Trophoblast cell (in vitro differentiated cells and primary cell): ENCODE data around the gene ELL2.

ENCODE experiments used
- DNase-seq, 2 donors: peaks; one replicate each; pipeline ENCODE4 v3.0.0-alpha.2; 2016
- H2AFZ ChIP-seq: 2 replicates; pipeline ENCODE4 v1.6.1; 2013; ENCODE audit warnings: low read length, moderate library complexity, mild to moderate bottlenecking; ENCODE audit not compliant: insufficient read depth, poor library complexity
- H2AK5ac ChIP-seq: 2 replicates; pipeline ENCODE4 v1.6.1; 2013; ENCODE audit warnings: mild to moderate bottlenecking, low read length
- H2BK120ac ChIP-seq: 2 replicates; pipeline ENCODE4 v1.6.1; 2013; ENCODE audit warnings: low read length, mild to moderate bottlenecking, moderate library complexity; ENCODE audit not compliant: insufficient read depth, poor library complexity
- H2BK12ac ChIP-seq: 2 replicates; pipeline ENCODE4 v1.6.1; 2013; ENCODE audit warnings: mild to moderate bottlenecking, low read length, moderate library complexity
- H2BK5ac ChIP-seq: 2 replicates; pipeline ENCODE4 v1.6.1; 2013; ENCODE audit warnings: low read length, low read depth, moderate library complexity, mild to moderate bottlenecking; ENCODE audit not compliant: poor library complexity
- H3K14ac ChIP-seq: 2 replicates; pipeline ENCODE4 v1.6.1; 2013; ENCODE audit warnings: mild to moderate bottlenecking, low read length
- H3K18ac ChIP-seq: 2 replicates; pipeline ENCODE4 v1.6.1; 2013; ENCODE audit warnings: mild to moderate bottlenecking, low read length
- H3K23ac ChIP-seq: 2 replicates; pipeline ENCODE4 v1.6.1; 2013; ENCODE audit warnings: low read length
- H3K27ac ChIP-seq: 2 replicates; pipeline ENCODE4 v1.5.1; 2013; ENCODE audit warnings: low read depth, mild to moderate bottlenecking, inconsistent platforms, low read length, moderate library complexity
- H3K27me3 ChIP-seq: 2 replicates; pipeline ENCODE4 v1.6.1; 2013; ENCODE audit warnings: inconsistent platforms, mild to moderate bottlenecking, low read length, moderate library complexity; ENCODE audit not compliant: insufficient read depth
- H3K36me3 ChIP-seq, 2 experiments: 1 replicate in 1 of 2; 2 replicates in 1 of 2; pipeline ENCODE4 v1.6.1; 2013; ENCODE audit warnings: low read length in 2 of 2, mild to moderate bottlenecking in 2 of 2, moderate library complexity in 1 of 2; ENCODE audit not compliant: insufficient read depth in 2 of 2, control insufficient read depth in 1 of 2
- H3K4ac ChIP-seq: 2 replicates; pipeline ENCODE4 v1.6.1; 2013; ENCODE audit warnings: low read depth, mild to moderate bottlenecking, low read length, moderate library complexity
- H3K4me1 ChIP-seq, 2 experiments: 1 replicate in 1 of 2; 2 replicates in 1 of 2; pipeline ENCODE4 v1.6.1; 2013; ENCODE audit warnings: low read length in 2 of 2, mild to moderate bottlenecking in 2 of 2, moderate library complexity in 1 of 2; ENCODE audit not compliant: insufficient read depth in 2 of 2, control insufficient read depth in 1 of 2
- H3K4me2 ChIP-seq: 2 replicates; pipeline ENCODE4 v1.6.1; 2013; ENCODE audit warnings: inconsistent platforms, mild to moderate bottlenecking, low read length, moderate library complexity
- H3K4me3 ChIP-seq: 2 replicates; pipeline ENCODE4 v1.5.1; 2013; ENCODE audit warnings: mild to moderate bottlenecking, low read depth, low read length, inconsistent platforms
- H3K79me1 ChIP-seq: one replicate; pipeline ENCODE4 v1.6.1; 2013; ENCODE audit warnings: low read length
- H3K79me2 ChIP-seq: 2 replicates; pipeline ENCODE4 v1.6.1; 2013; ENCODE audit warnings: low read length, mild to moderate bottlenecking; ENCODE audit not compliant: control insufficient read depth, insufficient read depth, poor library complexity
- H3K9ac ChIP-seq: 2 replicates; pipeline ENCODE4 v1.6.1; 2013; ENCODE audit warnings: mild to moderate bottlenecking, low read length
- H3K9me3 ChIP-seq: 2 replicates; pipeline ENCODE4 v1.6.1; 2013; ENCODE audit warnings: low read depth, mild to moderate bottlenecking, control low read depth, inconsistent platforms, low read length; ENCODE audit not compliant: insufficient read depth
- H4K12ac ChIP-seq: 2 replicates; pipeline ENCODE4 v1.6.1; 2013; ENCODE audit warnings: low read depth, mild to moderate bottlenecking, low read length, moderate library complexity
- H4K8ac ChIP-seq: 2 replicates; pipeline ENCODE4 v1.6.1; 2013; ENCODE audit warnings: low read depth, mild to moderate bottlenecking, low read length, moderate library complexity
- H4K91ac ChIP-seq: one replicate; pipeline ENCODE4 v1.6.1; 2013; ENCODE audit warnings: low read depth, mild to moderate bottlenecking, low read length, moderate library complexity
- WGBS: extraction: QIAGEN DNeasy Blood & Tissue Kit; methylation state at CpG from one replicate; pipeline ENCODE4 v1.1.7; 2013; ENCODE audit warnings: missing lambda C conversion rate; ENCODE audit not compliant: insufficient read length, insufficient coverage; ENCODE audit errors: extremely low coverage; 5-methylcytosine and 5-hydroxymethylcytosine counted together

The ELL2 gene

DNA sequence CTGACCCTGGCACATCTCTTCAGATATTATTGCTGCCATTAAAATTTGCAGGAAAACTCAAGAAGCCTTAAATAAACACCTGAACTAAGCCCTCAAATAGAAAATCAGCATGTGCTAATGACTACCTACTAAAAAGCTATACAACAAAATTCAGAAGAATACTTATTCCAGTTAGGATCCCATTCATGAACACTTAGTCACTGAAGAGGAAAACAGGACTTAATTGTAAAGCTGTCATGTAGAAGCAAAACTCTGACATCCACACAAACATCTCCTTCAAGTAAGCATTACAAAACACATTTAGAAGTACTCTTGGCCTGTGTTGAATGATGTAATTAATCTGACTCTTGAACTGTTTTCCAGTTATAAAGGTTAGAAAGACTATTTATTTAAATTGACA is 19.9 kb downstream of the ELL2 start:
- Histone ChIP-seq H3K9ac (no peak overlapping the region), H2AK5ac (no peak overlapping the region), H2BK12ac (no peak overlapping the region), H4K8ac (no peak overlapping the region), H2BK120ac (no peak overlapping the region), H3K9me3 (no peaks in the 10 kb centered on the region), H3K79me2 (no peaks in the 10 kb centered on the region), H3K4me1 (peaks cover 0 to 7% of the 10 kb centered on the region in 2 experiments), H4K91ac (no peak overlapping the region), H3K23ac (no peak overlapping the region), H3K14ac (no peak overlapping the region), H3K27me3 (no peaks in the 10 kb centered on the region), H3K27ac (no peak overlapping the region), H2BK5ac (no peak overlapping the region), H2AFZ (no peak overlapping the region), H3K4ac (no peak overlapping the region), H4K12ac (no peak overlapping the region), H3K36me3 (no peaks in the 10 kb centered on the region), H3K79me1 (no peaks in the 10 kb centered on the region), H3K4me3 (no peak overlapping the region), H3K4me2 (no peak overlapping the region), H3K18ac (no peak overlapping the region)
- no peak for DNase-seq

GRCh38 chr5:95940758-95941682 is 20.6 kb downstream of the ELL2 start:
- Histone ChIP-seq H3K27ac (no peak overlapping the region), H3K4me1 (peaks cover 0 to 7% of the 10 kb centered on the region in 2 experiments), H2AK5ac (no peak overlapping the region), H3K4me2 (no peak overlapping the region), H3K9ac (no peak overlapping the region), H3K4me3 (no peak overlapping the region), H3K36me3 (peaks cover 0 to 1% of the 10 kb centered on the region in 2 experiments), H3K79me1 (no peaks in the 10 kb centered on the region), H4K91ac (no peak overlapping the region), H3K9me3 (no peaks in the 10 kb centered on the region), H4K8ac (no peak overlapping the region), H3K14ac (no peak overlapping the region), H3K4ac (no peak overlapping the region), H2BK5ac (no peak overlapping the region), H2BK12ac (no peak overlapping the region), H3K18ac (no peak overlapping the region), H2BK120ac (no peak overlapping the region), H3K79me2 (no peaks in the 10 kb centered on the region), H2AFZ (no peak overlapping the region), H3K27me3 (no peaks in the 10 kb centered on the region), H3K23ac (no peak overlapping the region), H4K12ac (no peak overlapping the region)
- WGBS = no CpG with 5 or more reads among the region's 3 CpGs
- no peak for DNase-seq

DNA sequence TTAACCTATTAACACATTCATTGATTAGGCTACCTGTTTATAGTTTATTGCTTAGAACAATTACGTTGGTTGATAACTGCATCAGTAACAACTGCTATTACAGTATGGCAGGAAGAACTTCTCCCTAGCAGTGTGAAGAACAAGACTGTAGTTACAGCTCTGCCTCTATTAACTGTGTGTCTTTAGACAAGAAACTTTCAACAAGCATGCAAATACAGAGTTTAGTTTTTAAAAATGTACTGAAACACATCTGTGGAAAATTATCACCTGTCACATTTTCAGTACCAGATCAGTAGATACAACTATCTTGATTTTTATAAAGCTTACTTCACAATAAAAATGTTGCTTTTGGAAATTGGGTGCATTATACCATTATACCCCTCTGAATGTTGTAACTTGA is 22.2 kb downstream of the ELL2 start:
- no peaks in the 10 kb centered on the region for H3K9me3 ChIP-seq
- H3K23ac ChIP-seq = no peak overlapping the region
- no peak overlapping the region for H3K4me2 ChIP-seq
- no peak overlapping the region for H2BK5ac ChIP-seq
- no peak for DNase-seq
- H2BK120ac ChIP-seq = no peak overlapping the region
- WGBS = no CpG with 5 or more reads among the region's 1 CpG
- no peak overlapping the region for H3K27ac ChIP-seq
- H4K12ac ChIP-seq = no peak overlapping the region
- H3K4me3 ChIP-seq = no peak overlapping the region
- peaks cover 0 to 1% of the 10 kb centered on the region in 2 experiments for H3K36me3 ChIP-seq
- no peak overlapping the region for H4K8ac ChIP-seq
- H2AFZ ChIP-seq = no peak overlapping the region
- no peak overlapping the region for H2BK12ac ChIP-seq
- no peaks in the 10 kb centered on the region for H3K79me2 ChIP-seq
- no peak overlapping the region for H4K91ac ChIP-seq
- H3K27me3 ChIP-seq = no peaks in the 10 kb centered on the region
- H3K18ac ChIP-seq = no peak overlapping the region
- H3K79me1 ChIP-seq = no peaks in the 10 kb centered on the region
- no peak overlapping the region for H2AK5ac ChIP-seq
- no peak overlapping the region for H3K9ac ChIP-seq
- H3K14ac ChIP-seq = no peak overlapping the region
- H3K4ac ChIP-seq = no peak overlapping the region
- peaks cover 0 to 6% of the 10 kb centered on the region in 2 experiments for H3K4me1 ChIP-seq

DNA sequence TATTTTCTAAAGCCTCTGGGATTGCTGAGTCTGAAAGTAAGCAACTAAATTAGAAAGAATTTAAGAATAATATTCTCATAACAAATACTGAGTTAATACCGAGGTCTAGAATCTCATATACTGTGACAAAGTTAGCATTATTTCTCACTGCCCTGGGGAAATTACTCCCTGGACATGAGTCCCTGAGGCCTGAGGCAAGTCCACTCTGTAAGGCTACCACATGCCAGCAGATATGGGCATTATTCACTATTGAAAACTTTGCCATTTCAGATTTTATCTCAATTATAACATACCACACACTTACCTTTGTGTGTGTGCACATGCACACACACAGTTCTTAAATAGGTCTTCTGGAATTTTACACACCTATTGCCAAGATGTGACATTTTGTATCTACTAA is 22.9 kb downstream of the ELL2 start:
- Histone ChIP-seq H4K8ac (no peak overlapping the region), H3K4me1 (peaks cover 0 to 6% of the 10 kb centered on the region in 2 experiments), H2AK5ac (no peak overlapping the region), H3K79me2 (no peaks in the 10 kb centered on the region), H3K9me3 (no peaks in the 10 kb centered on the region), H2AFZ (no peak overlapping the region), H3K36me3 (peaks cover 0 to 1% of the 10 kb centered on the region in 2 experiments), H3K4me2 (no peak overlapping the region), H3K18ac (no peak overlapping the region), H3K14ac (no peak overlapping the region), H3K4ac (no peak overlapping the region), H2BK120ac (no peak overlapping the region), H3K79me1 (no peaks in the 10 kb centered on the region), H4K91ac (no peak overlapping the region), H3K27ac (no peak overlapping the region), H3K27me3 (no peaks in the 10 kb centered on the region), H3K4me3 (no peak overlapping the region), H3K9ac (no peak overlapping the region), H3K23ac (no peak overlapping the region), H2BK12ac (no peak overlapping the region), H2BK5ac (no peak overlapping the region), H4K12ac (no peak overlapping the region)
- peak; percentile 61 to 87 for DNase-seq
- no CpG with 5 or more reads among the region's 1 CpG for WGBS
